Measurements from ENCODE around the gene TSEN54.

Gene TSEN54

DNA sequence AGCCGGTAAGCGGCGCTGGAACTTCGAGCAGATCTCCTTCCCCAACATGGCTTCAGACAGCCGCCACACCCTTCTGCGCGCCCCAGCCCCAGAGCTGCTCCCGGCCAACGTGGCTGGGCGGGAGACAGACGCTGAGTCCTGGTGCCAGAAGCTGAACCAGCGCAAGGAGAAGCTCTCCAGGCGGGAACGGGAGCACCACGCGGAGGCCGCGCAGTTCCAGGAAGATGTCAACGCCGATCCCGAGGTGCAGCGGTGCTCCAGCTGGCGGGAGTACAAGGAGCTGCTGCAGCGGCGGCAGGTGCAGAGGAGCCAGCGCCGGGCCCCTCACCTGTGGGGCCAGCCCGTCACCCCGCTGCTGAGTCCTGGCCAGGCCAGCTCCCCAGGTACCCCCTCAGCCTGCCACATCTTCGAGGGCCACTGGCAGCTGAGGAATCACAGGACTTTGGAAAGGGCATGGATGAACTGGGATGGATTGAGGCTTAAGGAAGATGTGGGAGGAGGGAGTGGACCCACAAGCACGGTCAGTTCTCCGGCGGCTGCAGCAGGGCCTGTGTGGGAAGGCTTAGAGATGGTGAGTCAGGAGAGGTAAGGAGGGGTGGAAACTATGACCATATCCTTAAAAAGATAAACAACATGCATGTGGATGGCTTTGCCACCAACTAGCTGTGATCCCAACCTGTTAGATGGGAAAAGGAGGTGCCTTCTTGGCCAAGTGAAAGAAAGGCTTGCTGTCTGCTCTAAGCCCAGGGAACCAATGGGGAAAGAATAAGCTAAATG lies 5.8 kb downstream of the TSEN54 start:
- DNase-seq, result no peak

DNA sequence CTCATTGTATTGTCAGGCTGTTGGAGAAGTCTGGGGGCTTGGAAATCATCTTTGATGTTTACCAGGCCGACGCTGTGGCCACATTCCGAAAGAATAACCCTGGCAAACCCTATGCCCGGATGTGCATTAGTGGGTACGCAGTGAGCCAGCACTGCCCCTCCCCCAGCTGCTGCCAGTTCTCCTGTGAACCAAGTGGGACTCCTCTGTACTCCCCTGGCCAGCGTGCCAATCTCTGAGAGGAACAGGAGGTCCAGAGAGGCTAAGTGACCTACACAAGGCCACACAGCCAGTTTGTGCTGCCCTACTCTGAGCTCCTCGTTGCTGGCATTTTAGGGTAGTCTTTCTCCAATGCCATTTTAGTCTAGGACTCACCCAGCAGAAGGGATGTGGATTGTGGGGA lies 7.3 kb downstream of the TSEN54 start:
- no peak for DNase-seq

DNA sequence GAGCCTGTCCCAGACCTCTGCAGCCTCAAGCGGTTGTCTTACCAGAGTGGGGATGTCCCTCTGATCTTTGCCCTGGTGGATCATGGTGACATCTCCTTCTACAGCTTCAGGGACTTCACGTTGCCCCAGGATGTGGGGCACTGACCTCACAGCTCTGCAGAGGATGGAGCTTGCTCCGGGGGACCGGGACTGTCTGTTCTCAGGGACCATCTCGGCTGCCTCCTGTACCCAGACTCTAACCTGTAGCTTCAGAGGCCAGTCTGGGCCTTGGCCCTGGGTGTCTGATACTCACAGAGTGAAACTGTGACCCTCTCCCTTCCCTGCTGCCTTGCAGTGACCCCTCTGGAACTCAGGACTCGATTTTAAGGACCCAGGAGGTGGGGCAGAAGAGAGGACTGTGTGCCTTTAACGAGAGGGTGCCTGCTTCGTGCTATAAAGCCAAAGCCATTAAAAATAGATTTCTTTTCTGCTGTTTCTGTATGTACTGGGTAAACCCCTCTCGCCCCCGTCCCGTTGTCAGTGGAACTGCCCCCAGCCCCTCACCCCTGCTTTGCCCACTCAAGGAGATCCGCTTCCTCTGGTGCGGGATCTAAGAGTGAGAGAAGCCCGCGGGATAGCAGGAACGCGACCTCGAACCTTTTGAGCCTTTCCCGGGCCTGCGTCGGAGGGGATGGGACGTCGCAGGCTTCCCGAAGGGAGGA lies 8.1 kb downstream of the TSEN54 start:
- no peak for DNase-seq

- peak; percentile 89 for DNase-seq
These were observed 8.9 kb downstream of the TSEN54 start, which contains the start of gene LLGL2 for GRCh38 chr17:75524970-75525805. Gene LLGL2 (plus strand): TSS chr17:75525697. CDS start chr17:75543427, 17,730 bp downstream.

DNA sequence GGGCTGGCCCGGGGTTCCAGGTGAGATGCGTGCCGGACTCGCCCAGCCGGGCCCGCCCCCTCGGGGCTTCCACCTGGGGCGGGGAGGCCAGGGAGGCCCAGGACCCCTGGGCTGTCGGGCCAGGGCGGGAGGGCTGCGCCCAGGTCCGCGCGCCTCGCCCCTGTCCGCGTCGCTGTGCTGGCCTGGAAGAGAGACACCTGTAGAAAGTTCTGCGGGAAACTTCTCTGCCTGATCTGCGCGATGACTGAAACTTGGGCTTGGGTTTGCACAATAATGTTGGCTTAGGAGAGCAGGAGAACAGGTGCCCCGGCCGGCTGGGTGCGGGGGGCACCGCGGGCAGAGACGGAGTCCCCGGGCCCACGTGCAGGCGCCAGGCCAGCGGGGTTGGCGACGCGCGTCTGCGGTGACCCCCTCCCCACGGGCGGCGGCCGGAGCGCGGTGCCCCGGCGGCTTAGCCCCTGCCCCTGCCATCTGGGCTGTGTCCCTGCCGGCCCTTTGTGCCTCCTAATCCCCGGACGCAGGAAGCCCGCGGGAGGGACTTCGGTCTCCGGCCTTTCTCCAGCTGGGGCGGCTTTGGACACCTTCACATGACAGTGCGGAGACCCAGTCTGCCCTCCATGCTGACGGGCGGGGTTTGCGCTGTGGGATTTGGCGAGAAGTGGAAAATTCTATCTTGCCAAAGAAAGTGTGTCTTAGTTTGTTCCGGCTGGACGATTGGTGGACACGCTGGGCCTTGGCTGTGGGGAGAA lies 9.7 kb downstream of the TSEN54 start:
- DNase-seq, result no peak

GRCh38 chr17:75526555-75527270 lies 10.4 kb downstream of the TSEN54 start:
- DNase-seq, result no peak

- no peak for DNase-seq
These were observed 14.8 kb downstream of the TSEN54 start for GRCh38 chr17:75530837-75531720.

- DNase-seq, result no peak
These were observed 15.4 kb downstream of the TSEN54 start for GRCh38 chr17:75531721-75532072.

DNA sequence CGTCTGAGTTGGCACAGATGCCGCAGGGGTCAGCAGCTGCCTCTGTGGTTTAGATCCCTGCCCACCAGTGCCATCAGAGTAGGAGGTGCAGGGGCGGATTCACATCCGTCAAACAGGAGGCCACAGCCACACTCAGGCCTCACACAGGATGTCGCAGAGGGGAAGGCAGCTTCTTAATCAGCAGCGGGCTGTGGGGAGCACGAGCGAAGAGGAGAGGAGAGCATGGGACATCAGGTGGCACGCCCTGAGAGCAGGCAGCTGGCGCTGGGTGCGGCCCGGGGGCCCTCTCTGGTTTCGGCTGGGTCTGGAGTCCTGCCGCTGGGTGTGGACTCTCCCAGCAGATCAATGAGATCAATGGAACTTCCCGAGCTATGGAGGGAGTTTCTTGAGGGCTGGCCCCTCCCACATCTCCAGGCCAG lies 18.8 kb downstream of the TSEN54 start:
- peak; percentile 53 for DNase-seq

- DNase-seq, result no peak
These were observed 19.5 kb downstream of the TSEN54 start for GRCh38 chr17:75535871-75536270.

DNA sequence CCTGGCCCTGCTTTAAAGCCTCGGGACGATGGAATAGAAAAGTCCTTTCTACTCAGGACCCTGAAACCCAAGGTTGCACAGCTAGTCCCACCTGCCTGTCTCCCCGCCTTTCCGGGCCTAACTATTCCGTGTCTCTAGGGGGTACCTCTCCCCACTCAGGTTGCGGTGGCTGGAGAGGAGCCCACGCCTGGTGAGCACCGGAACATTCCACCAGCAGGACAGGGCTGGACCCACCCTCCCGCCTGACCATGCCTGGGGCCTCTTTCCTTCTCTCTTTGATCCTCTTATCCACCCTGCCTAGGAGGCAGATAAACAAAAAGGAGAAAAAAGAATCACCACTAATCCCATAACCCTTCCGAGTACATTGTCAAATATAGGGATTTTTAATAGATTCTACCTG lies 20.0 kb downstream of the TSEN54 start:
- no peak for DNase-seq

- no peak for DNase-seq
These were observed 23.8 kb downstream of the TSEN54 start for GRCh38 chr17:75539967-75540729.

- no peak for DNase-seq
These were observed 24.7 kb downstream of the TSEN54 start for GRCh38 chr17:75540923-75541503.

DNA sequence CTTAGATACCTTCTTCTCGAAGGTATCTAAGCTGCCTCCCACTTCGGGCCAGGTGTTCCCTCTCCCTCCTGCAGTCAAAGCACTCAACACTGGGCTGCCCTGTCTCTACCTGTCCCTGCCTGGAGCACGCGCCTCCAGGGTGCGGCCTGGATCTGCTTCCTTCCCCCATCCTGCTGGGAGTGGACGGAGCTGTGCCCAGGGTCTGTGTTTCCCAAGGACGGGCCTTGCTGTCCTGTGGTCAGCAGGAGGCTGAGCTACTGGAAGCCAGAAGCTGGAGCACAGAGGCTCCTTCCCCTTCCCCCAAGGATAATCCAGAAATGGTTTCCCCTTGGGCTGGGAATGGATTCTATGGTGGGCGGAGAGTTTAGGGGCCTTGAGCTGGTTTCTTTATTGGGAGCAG lies 25.9 kb downstream of the TSEN54 start:
- DNase-seq, result no peak

DNA sequence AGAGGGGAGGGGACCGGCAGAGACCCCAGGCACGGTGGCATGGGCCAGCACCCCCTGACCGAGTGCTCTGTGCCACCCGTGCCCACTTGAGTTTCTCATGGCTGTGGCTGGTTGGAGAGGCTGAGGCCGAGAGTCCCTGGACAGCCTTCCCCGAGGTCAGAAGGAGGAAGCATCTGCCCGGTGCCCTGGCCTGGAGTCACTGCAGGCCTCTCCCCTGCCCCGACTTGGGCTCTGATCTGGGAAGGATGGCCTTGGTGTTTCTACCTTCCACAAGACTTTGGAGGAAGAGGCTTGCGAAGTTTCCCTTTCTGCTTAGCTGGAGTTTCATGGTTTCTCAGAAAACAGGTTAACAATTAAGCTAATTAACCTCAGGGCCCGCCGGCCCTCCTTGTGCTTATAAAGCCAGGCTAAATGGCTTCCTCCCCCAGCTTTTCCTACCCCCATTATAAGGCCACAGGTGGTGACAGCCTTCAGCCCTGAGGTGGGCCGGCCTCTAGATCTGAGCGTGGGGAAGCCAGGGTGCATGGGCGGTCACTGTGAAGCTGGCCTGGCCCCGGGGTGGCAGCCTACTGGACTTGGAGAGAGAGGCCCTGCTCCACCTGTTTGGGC lies 26.5 kb downstream of the TSEN54 start:
- no peak for DNase-seq

DNA sequence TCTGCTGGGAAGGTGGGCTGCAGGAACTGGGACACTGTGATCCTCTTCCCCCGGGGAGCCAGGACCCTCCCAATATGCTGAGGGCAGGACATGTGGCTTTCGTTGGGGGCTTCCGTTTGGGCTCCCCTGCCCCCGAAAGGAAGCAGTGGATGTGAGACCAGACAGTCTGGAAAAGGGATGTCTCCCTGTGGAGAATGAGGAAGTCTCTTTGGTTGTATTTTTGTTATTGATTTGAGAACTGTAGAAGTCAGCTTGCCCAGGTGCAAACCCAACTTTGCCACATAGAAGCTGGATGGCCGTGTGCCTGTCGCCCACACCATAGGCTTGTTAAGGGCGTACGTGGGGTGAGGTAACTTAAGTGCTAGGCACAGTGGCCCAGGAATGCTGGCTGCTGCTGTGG lies 27.9 kb downstream of the TSEN54 start:
- no peak for DNase-seq

DNA sequence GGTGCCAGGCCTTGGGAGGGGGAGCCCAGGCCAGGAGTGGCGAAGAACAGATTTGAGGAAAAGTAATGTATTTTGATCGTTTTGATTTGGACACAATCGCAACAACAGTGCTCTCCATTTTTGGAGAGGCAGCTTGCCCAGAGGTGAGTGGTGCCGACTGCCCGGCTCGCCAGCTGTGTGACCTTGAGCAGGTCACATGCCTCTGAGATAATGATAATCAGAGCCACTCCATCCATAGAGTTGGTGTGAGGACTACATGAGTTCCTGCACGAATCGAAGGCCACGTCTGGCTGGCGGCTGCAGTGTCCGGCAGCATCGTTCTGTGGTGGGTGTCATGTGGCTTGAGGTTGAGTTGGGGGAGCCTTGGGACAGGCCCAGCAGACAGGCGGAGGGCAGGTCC lies 29.9 kb downstream of the TSEN54 start:
- DNase-seq, result no peak

DNA sequence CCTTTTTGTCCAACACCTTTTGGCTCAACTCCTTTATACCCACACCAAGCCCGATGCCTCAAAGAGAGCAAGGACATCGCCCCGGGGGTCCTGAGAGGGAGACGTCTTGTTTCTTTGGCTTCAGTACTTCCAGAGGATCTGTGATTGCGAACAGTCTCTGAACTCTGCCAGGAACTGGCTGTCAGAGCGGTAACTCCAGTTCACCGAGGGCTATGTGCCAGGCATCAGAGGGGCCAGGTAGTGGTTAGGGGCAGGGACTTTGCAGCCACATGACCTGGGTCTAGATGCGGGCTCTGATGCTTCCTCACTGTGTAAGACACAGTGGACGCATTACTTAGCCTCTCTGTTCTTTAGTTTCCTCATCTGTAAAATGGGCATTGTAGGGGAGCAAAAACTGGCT lies 30.8 kb downstream of the TSEN54 start:
- DNase-seq, result no peak

- no peak for DNase-seq
These were observed 32.5 kb downstream of the TSEN54 start for GRCh38 chr17:75548813-75549212.
